ENCODE measurements around the gene CACNA2D3.

GRCh38 chr3:54653456-54654195 is 531.3 kb downstream of the CACNA2D3 start:
- TF ChIP-seq CTCF (IDR thresholded peaks at IDR 0.05; ENCODE audit: low read length) (peak; percentile 8; the same call in 1 of the 2 replicates), EZH2 (optimal IDR thresholded peaks at IDR 0.05; ENCODE audit: low read depth, low read length) (no peak)
